IMR-90 (cell line): ENCODE data around the gene PDE8B. TPM values are rescaled to one million over a fixed set of nuclear protein-coding genes. Genes with fewer than 3 reads are reported as not detected.

Experiments used
- ATAC-seq: fragments of 200-7000 bp; cut with Tn5 transposase; 2 replicates; pipeline ENCODE4 v1.9.1; 2020; ENCODE audit warnings: low read depth, mild to moderate bottlenecking, moderate library complexity
- BruUV-seq: library from RNA; stranded (reverse); fragments of 400-500 nt; replicated peaks from 2 replicates; lab custom pipeline; 2021; lab: Mats Ljungman, UMichigan
- CTCF ChIA-PET: fragments of 300-600 bp; formaldehyde crosslinking; extraction: SDS; loops from one replicate; lab custom pipeline; 2021; ENCODE audit warnings: antibody characterized with exemption; lab: Yijun Ruan, JAX
- POLR2A ChIA-PET: fragments of 300-600 bp; sonication (Branson Sonifier 250); formaldehyde crosslinking; loops from one replicate; lab custom pipeline; 2022; ENCODE audit warnings: antibody characterized with exemption; ENCODE audit not compliant: unreplicated experiment; lab: Charles Lee
- DNase-seq: peaks from one replicate; pipeline ENCODE4 v3.0.0; 2013
- H2AFZ ChIP-seq: replicated peaks from 2 replicates; pipeline ENCODE3; 2013; ENCODE audit warnings: low read length, mild to moderate bottlenecking; ENCODE audit not compliant: poor library complexity
- H2AK5ac ChIP-seq: 2 replicates; pipeline ENCODE4 v1.6.1; 2013; ENCODE audit warnings: low read depth, low read length, inconsistent platforms
- H2AK9ac ChIP-seq: replicated peaks from 2 replicates; pipeline ENCODE3; 2013; ENCODE audit warnings: mild to moderate bottlenecking, low read depth, low read length, moderate library complexity; ENCODE audit not compliant: poor library complexity
- H2BK120ac ChIP-seq: 2 replicates; pipeline ENCODE4 v1.6.1; 2013; ENCODE audit warnings: low read depth, low read length, inconsistent platforms
- H2BK15ac ChIP-seq: 3 replicates; pipeline ENCODE4 v1.6.1; 2013; ENCODE audit warnings: low read depth, low read length, inconsistent platforms
- H2BK20ac ChIP-seq: 2 replicates; pipeline ENCODE4 v1.6.1; 2013; ENCODE audit warnings: low read depth, mild to moderate bottlenecking, inconsistent platforms, low read length, moderate library complexity
- H2BK5ac ChIP-seq: 2 replicates; pipeline ENCODE4 v1.6.1; 2013; ENCODE audit warnings: mild to moderate bottlenecking, low read depth, low read length, inconsistent platforms; ENCODE audit not compliant: poor library complexity, severe bottlenecking
- H3K14ac ChIP-seq: replicated peaks from 2 replicates; pipeline ENCODE4 v1.6.1; 2013; ENCODE audit warnings: low read depth, low read length, inconsistent platforms
- H3K18ac ChIP-seq: 2 replicates; pipeline ENCODE4 v1.6.1; 2013; ENCODE audit warnings: low read depth, low read length, control low read depth
- H3K23ac ChIP-seq: 2 replicates; pipeline ENCODE4 v1.6.1; 2013; ENCODE audit warnings: low read depth, low read length, inconsistent platforms
- H3K27ac ChIP-seq: 2 replicates; pipeline ENCODE4 v1.5.1; 2013; ENCODE audit warnings: mild to moderate bottlenecking, control low read depth, low read length; ENCODE audit not compliant: insufficient read depth
- H3K27me3 ChIP-seq: 2 replicates; pipeline ENCODE4 v1.6.1; 2013; ENCODE audit warnings: low read length; ENCODE audit not compliant: control insufficient read depth, insufficient read depth
- H3K36me3 ChIP-seq: 2 replicates; pipeline ENCODE4 v1.6.1; 2013; ENCODE audit warnings: low read length, mixed read lengths; ENCODE audit not compliant: control insufficient read depth, insufficient read depth
- H3K4ac ChIP-seq: 2 replicates; pipeline ENCODE4 v1.6.1; 2013; ENCODE audit warnings: low read depth, low read length, inconsistent platforms
- H3K4me1 ChIP-seq: 2 replicates; pipeline ENCODE4 v1.6.1; 2013; ENCODE audit warnings: low read length, mixed read lengths; ENCODE audit not compliant: control insufficient read depth, insufficient read depth
- H3K4me2 ChIP-seq: 2 replicates; pipeline ENCODE4 v1.6.1; 2013; ENCODE audit warnings: low read depth, mild to moderate bottlenecking, control low read depth, low read length, moderate library complexity
- H3K4me3 ChIP-seq: 2 replicates; pipeline ENCODE4 v1.5.1; 2013; ENCODE audit warnings: low read depth, mild to moderate bottlenecking, control low read depth, low read length, moderate library complexity; ENCODE audit not compliant: insufficient read depth
- H3K56ac ChIP-seq: 2 replicates; pipeline ENCODE4 v1.6.1; 2013; ENCODE audit warnings: low read length, inconsistent platforms; ENCODE audit not compliant: insufficient read depth; ENCODE audit errors: extremely low read depth
- H3K79me1 ChIP-seq, 2 experiments: 2 replicates each; pipeline ENCODE4 v1.6.1; 2013; ENCODE audit warnings: low read length in 2 of 2, inconsistent platforms in 1 of 2, low read depth in 1 of 2
- H3K9ac ChIP-seq: 2 replicates; pipeline ENCODE4 v1.6.1; 2013; ENCODE audit warnings: low read depth, low read length, control low read depth
- H3K9me1 ChIP-seq: 2 replicates; pipeline ENCODE4 v1.6.1; 2013; ENCODE audit warnings: low read length, inconsistent platforms; ENCODE audit not compliant: insufficient read depth
- H3K9me3 ChIP-seq: 2 replicates; pipeline ENCODE4 v1.6.1; 2013; ENCODE audit warnings: low read length; ENCODE audit not compliant: control insufficient read depth, insufficient read depth
- H4K20me1 ChIP-seq: 2 replicates; pipeline ENCODE4 v1.6.1; 2013; ENCODE audit warnings: low read length, inconsistent platforms; ENCODE audit not compliant: insufficient read depth
- H4K5ac ChIP-seq: 2 replicates; pipeline ENCODE4 v1.6.1; 2013; ENCODE audit warnings: mild to moderate bottlenecking, low read depth, low read length, control low read depth
- H4K8ac ChIP-seq, 2 experiments: 2 replicates each; pipeline ENCODE4 v1.6.1; 2013; ENCODE audit warnings: low read depth in 2 of 2, low read length in 2 of 2, control low read depth in 1 of 2, inconsistent platforms in 1 of 2
- H4K91ac ChIP-seq: 2 replicates; pipeline ENCODE4 v1.6.1; 2013; ENCODE audit warnings: low read depth, low read length, inconsistent platforms; ENCODE audit not compliant: insufficient read depth
- MXI1 ChIP-seq: IDR thresholded peaks from 2 replicates; pipeline ENCODE4 v1.6.1; 2012; ENCODE audit warnings: low read depth, mild to moderate bottlenecking, low read length, moderate library complexity, borderline replicate concordance
- NFE2L2 ChIP-seq: fragments of 150-350 bp; IDR thresholded peaks from 2 replicates; pipeline ENCODE4 v1.6.1; 2016; ENCODE audit warnings: low read depth, mild to moderate bottlenecking, low read length
- WGBS, 2 experiments: methylation state at CpG; one replicate each; pipeline versions ENCODE4 v1.1.5 to v1.1.7; 2013; ENCODE audit warnings: missing lambda C conversion rate in 2 of 2; ENCODE audit not compliant: insufficient read length in 1 of 2; ENCODE audit errors: extremely low coverage in 2 of 2; 5-methylcytosine and 5-hydroxymethylcytosine counted together
- dilution Hi-C: fragments of 300-500 bp; cut with HindIII; formaldehyde crosslinking; loops from one replicate; pipeline ENCODE4 v1.14.3; 2018; ENCODE audit warnings: low sequenced_read_pairs; ENCODE audit not compliant: unreplicated experiment
- in situ Hi-C: fragments of 300-500 bp; cut with MboI; formaldehyde crosslinking; loops from 3 replicates; pipeline ENCODE4 v1.14.3; 2019; ENCODE audit warnings: low sequenced_read_pairs, inconsistent platforms, mixed read lengths
- intact Hi-C: fragments of 100-400 bp; cut with micrococcal nuclease; formaldehyde crosslinking; loops from 2 replicates; pipeline ENCODE4 v1.10.0; 2022
- polyA plus RNA-seq, 3 experiments: library from polyadenylated mRNA; depleted of rRNA; stranded (reverse); fragments of >200 nt; gene quantifications; 2 replicates each; pipeline ENCODE4 v1.2.3, GENCODE V29; 2012; ENCODE audit warnings: low replicate concordance in 1 of 3
- total RNA-seq: library from RNA; depleted of rRNA; stranded (reverse); fragments of >200 nt; gene quantifications from 2 replicates; pipeline ENCODE4 v1.2.3, GENCODE V29; 2012

PDE8B gene
- total and polyA plus RNA-seq, 2 of the 4 experiments (the other 2 are of a cell fraction) = under 0.01 to 0.03 TPM

GRCh38 chr5:77309140-77309539, 98.7 kb downstream of the PDE8B start:
- no peak overlapping the region for H3K4ac ChIP-seq
- H3K18ac ChIP-seq = no peak overlapping the region
- ATAC-seq = no peak
- dilution Hi-C loops (no loop called here), in situ Hi-C loops (no loop called here), intact Hi-C loops (loop anchor here (10.0 kb wide), 1 partner anchor 1676 kb away; the partner anchor contains the start of gene ARSB)
- no peak overlapping the region for H2BK15ac ChIP-seq
- ChIA-PET CTCF (no interaction called here), POLR2A (no interaction called here)
- no peak for DNase-seq
- TF ChIP-seq MXI1 (no peak), NFE2L2 (no peak)
- no peak overlapping the region for H2AK5ac ChIP-seq
- H3K9me1 ChIP-seq = peaks cover 12% of the 10 kb centered on the region; the same call in 1 of the 2 replicates
- no peaks in the 10 kb centered on the region for H3K79me1 ChIP-seq
- H3K27ac ChIP-seq = no peak overlapping the region
- BruUV-seq = no TSS peak
- no peak overlapping the region for H3K14ac ChIP-seq
- H3K4me2 ChIP-seq = no peak overlapping the region
- H4K8ac ChIP-seq = no peak overlapping the region
- no CpG with 5 or more reads among the region's 2 CpGs for WGBS, 2 experiments
- H3K9ac ChIP-seq = no peak overlapping the region
- no peak overlapping the region for H3K23ac ChIP-seq
- no peak overlapping the region for H4K5ac ChIP-seq
- H2AFZ ChIP-seq = no peak overlapping the region
- no peak overlapping the region for H2BK20ac ChIP-seq
- no peak overlapping the region for H2AK9ac ChIP-seq
- H3K36me3 ChIP-seq = no peaks in the 10 kb centered on the region
- H3K4me3 ChIP-seq = no peak overlapping the region
- no peaks in the 10 kb centered on the region; the same call in 1 of the 2 replicates for H3K27me3 ChIP-seq
- H4K20me1 ChIP-seq = no peaks in the 10 kb centered on the region
- no peak overlapping the region for H3K56ac ChIP-seq
- H4K91ac ChIP-seq = no peak overlapping the region
- H3K4me1 ChIP-seq = peaks cover 3% of the 10 kb centered on the region; the same call in 1 of the 2 replicates
- H3K9me3 ChIP-seq = no peaks in the 10 kb centered on the region
- H2BK5ac ChIP-seq = no peak overlapping the region
- no peak overlapping the region for H2BK120ac ChIP-seq
